HCT116 (cell line): ENCODE measurements around the gene KIF13A. TPM values are rescaled to one million over a fixed set of nuclear protein-coding genes. Genes with fewer than 3 reads are reported as not detected.
"Not testable (repeated sequence)": the region's sequence is repeated elsewhere in the genome, so short reads cannot be mapped to it uniquely, and the experiment has no call there.

Experiments
- ATAC-seq: fragments of 200-7000 bp; cut with Tn5 transposase; 2 replicates; pipeline ENCODE4 v1.9.1; 2020; ENCODE audit warnings: mild to moderate bottlenecking, moderate library complexity
- BruUV-seq: library from RNA; stranded (reverse); fragments of 400-500 nt; replicated peaks from 2 replicates; lab custom pipeline; 2021; lab: Mats Ljungman, UMichigan
- CTCF ChIA-PET: fragments of 300-600 bp; sonication (Branson Sonifier 250); formaldehyde crosslinking; loops from one replicate; lab custom pipeline; 2021; ENCODE audit warnings: antibody characterized with exemption; lab: Charles Lee
- POLR2A ChIA-PET: fragments of 300-600, 350-600 bp; sonication (Branson Sonifier 250); formaldehyde crosslinking; loops from one replicate; lab custom pipeline; 2021; ENCODE audit warnings: antibody characterized with exemption; lab: Charles Lee
- RAD21 ChIA-PET, 2 experiments: fragments of 300-600 bp; sonication (Branson Sonifier 250); formaldehyde crosslinking; loops; one replicate each; lab custom pipeline; 2023; ENCODE audit warnings: low total read pairs in 2 of 2; ENCODE audit not compliant: uncharacterized antibody in 2 of 2, unreplicated experiment in 2 of 2, low non-redundant PET in 1 of 2; lab: Charles Lee
- DNase-seq: peaks from one replicate; pipeline ENCODE4 v3.0.0-alpha.2; 2010; ENCODE audit warnings: low read depth, low spot score
- H2AFZ ChIP-seq: fragments of 200-600 bp; shearing (Covaris generic), sonication (generic); 2 replicates; pipeline ENCODE4 v1.6.1; 2017; ENCODE audit warnings: low read depth, mixed run types, mixed read lengths, antibody characterized with exemption, low read length; ENCODE audit not compliant: poor library complexity, severe bottlenecking
- H3K27ac ChIP-seq: 2 replicates; pipeline ENCODE4 v1.5.1; 2012; ENCODE audit warnings: low read depth, low read length
- H3K27me3 ChIP-seq: fragments of 200-600 bp; sonication (generic); 2 replicates; pipeline ENCODE4 v1.6.1; 2016; ENCODE audit warnings: mixed run types, low read length, mixed read lengths; ENCODE audit not compliant: insufficient read depth
- H3K36me3 ChIP-seq, 2 experiments: fragments of 200-500 bp in 1 of 2; fragments of 200-600 bp in 1 of 2; sonication (Bioruptor generic) in 1 of 2; sonication (generic) in 1 of 2; 2 replicates each; pipeline versions ENCODE4 v1.5.1 to v1.6.1; 2014 to 2016; ENCODE audit warnings: low read length in 2 of 2, inconsistent platforms in 1 of 2, mixed read lengths in 1 of 2, mixed run types in 1 of 2; ENCODE audit not compliant: insufficient read depth in 2 of 2, control insufficient read depth in 1 of 2
- H3K4me1 ChIP-seq, 2 experiments: fragments of 200-600 bp in 1 of 2; sonication (generic) in 1 of 2; 2 replicates each; pipeline versions ENCODE4 v1.5.1 to v1.6.1; 2012 to 2017; ENCODE audit warnings: low read length in 2 of 2, inconsistent platforms in 1 of 2, mild to moderate bottlenecking in 1 of 2, mixed read lengths in 1 of 2, mixed run types in 1 of 2, moderate library complexity in 1 of 2; ENCODE audit not compliant: insufficient read depth in 2 of 2, control insufficient read depth in 1 of 2
- H3K4me2 ChIP-seq: fragments of 200-600 bp; sonication (generic); 2 replicates; pipeline ENCODE4 v1.6.1; 2017; ENCODE audit warnings: mixed run types, low read length, mixed read lengths
- H3K4me3 ChIP-seq, 2 experiments: fragments of 200-600 bp in 1 of 2; sonication (generic) in 1 of 2; replicated peaks in 1 of 2; 2 replicates each; pipeline ENCODE4 v1.5.1; 2011 to 2016; ENCODE audit warnings: low read length in 2 of 2, control low read depth in 1 of 2, low read depth in 1 of 2, mild to moderate bottlenecking in 1 of 2, mixed read lengths in 1 of 2, mixed run types in 1 of 2
- H3K79me2 ChIP-seq: fragments of 200-600 bp; sonication (generic); 2 replicates; pipeline ENCODE4 v1.6.1; 2017; ENCODE audit warnings: mild to moderate bottlenecking, mixed run types, low read length, moderate library complexity, mixed read lengths; ENCODE audit not compliant: insufficient read depth
- H3K9ac ChIP-seq: fragments of 200-600 bp; sonication (generic); 2 replicates; pipeline ENCODE4 v1.6.1; 2016; ENCODE audit warnings: low read length, mixed read lengths
- H3K9me2 ChIP-seq: fragments of 200-600 bp; sonication (generic), shearing (Covaris generic); 2 replicates; pipeline ENCODE4 v1.6.1; 2017; ENCODE audit warnings: mixed run types, mild to moderate bottlenecking, moderate library complexity; ENCODE audit not compliant: insufficient read depth
- H3K9me3 ChIP-seq, 2 experiments: fragments of 200-500 bp in 1 of 2; fragments of 200-600 bp in 1 of 2; sonication (Bioruptor generic) in 1 of 2; sonication (generic) in 1 of 2; 2 replicates each; pipeline ENCODE4 v1.6.1; 2014 to 2017; ENCODE audit warnings: low read length in 2 of 2, mixed read lengths in 2 of 2, inconsistent platforms in 1 of 2, low read depth in 1 of 2, mild to moderate bottlenecking in 1 of 2, mixed run types in 1 of 2, moderate library complexity in 1 of 2; ENCODE audit not compliant: control insufficient read depth in 1 of 2, insufficient read depth in 1 of 2
- H4K20me1 ChIP-seq: fragments of 200-600 bp; sonication (generic), shearing (Covaris generic); 2 replicates; pipeline ENCODE4 v1.6.1; 2017; ENCODE audit warnings: mixed run types, mild to moderate bottlenecking, moderate library complexity; ENCODE audit not compliant: insufficient read depth
- RAD21 ChIP-seq: IDR thresholded peaks from 2 replicates; pipeline ENCODE4 v1.6.1; 2012; ENCODE audit warnings: low read depth, mild to moderate bottlenecking
- REST ChIP-seq: IDR thresholded peaks from 2 replicates; pipeline ENCODE4 v1.6.1; 2012; ENCODE audit warnings: low read depth
- ZBTB33 ChIP-seq: IDR thresholded peaks from 2 replicates; pipeline ENCODE4 v1.6.1; 2011; ENCODE audit warnings: mild to moderate bottlenecking, low read length, moderate library complexity; ENCODE audit not compliant: insufficient replicate concordance; ENCODE audit errors: extremely low read depth
- intact Hi-C: fragments of 100-400 bp; cut with micrococcal nuclease; formaldehyde crosslinking; loops from 2 replicates; pipeline ENCODE4 v1.10.0; 2022
- total RNA-seq: library from RNA; stranded (reverse); gene quantifications from one replicate; pipeline ENCODE4 v1.2.1, GENCODE V29; 2021; ENCODE audit not compliant: unreplicated experiment

The KIF13A gene
- total RNA-seq, 1 experiment from 2014 or later, result 23.1 TPM

- Histone ChIP-seq H3K36me3 (no peaks in the 10 kb centered on the region; a peak in 1 of 4 replicates), H3K27me3 (no peaks in the 10 kb centered on the region), H3K9ac (no peak overlapping the region), H3K9me3 (no peaks in the 10 kb centered on the region), H3K4me2 (no peak overlapping the region), H2AFZ (no peak overlapping the region), H4K20me1 (no peaks in the 10 kb centered on the region), H3K4me1 (no peaks in the 10 kb centered on the region), H3K9me2 (no peaks in the 10 kb centered on the region), H3K27ac (no peak overlapping the region), H3K79me2 (no peaks in the 10 kb centered on the region), H3K4me3 (no peak overlapping the region)
- ChIA-PET POLR2A (no interaction called here), RAD21 (no interaction called here), CTCF (no interaction called here)
- no peak for ATAC-seq
- no TSS peak for BruUV-seq
- intact Hi-C loops, result no loop called here
- DNase-seq, result no peak
- no peak for TF ChIP-seq ZBTB33
- peak; percentile 36; the same call in 1 of the 2 replicates for TF ChIP-seq RAD21
- TF ChIP-seq REST, result no peak
These were observed 141.8 kb downstream of the KIF13A start for GRCh38 chr6:17845598-17845997.

DNA sequence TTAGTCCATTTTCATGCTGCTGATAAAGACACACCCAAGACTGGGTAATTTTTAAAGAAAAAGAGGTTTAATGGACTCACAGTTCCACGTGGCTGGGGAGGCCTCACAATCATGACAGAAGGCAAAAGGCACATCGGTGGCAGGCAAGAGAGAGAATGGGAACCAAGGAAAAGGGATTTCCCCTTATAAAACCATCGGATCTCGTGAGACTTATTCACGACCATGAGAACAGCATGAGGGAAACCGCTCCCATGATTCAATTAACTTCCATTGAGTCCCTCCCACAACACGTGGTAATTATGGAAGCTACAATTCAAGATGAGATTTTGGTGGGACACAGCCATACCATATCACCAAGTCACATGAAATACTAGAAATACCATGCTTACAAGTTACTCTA lies 142.5 kb downstream of the KIF13A start:
- H3K9ac ChIP-seq, H3K9me2 ChIP-seq, H3K4me2 ChIP-seq, H4K20me1 ChIP-seq, H3K9me3 ChIP-seq, H3K4me1 ChIP-seq, CTCF ChIA-PET, POLR2A ChIA-PET, DNase-seq, ATAC-seq, H2AFZ ChIP-seq, BruUV-seq, H3K4me3 ChIP-seq, RAD21 ChIA-PET, H3K36me3 ChIP-seq, H3K79me2 ChIP-seq, H3K27me3 ChIP-seq, intact Hi-C loops, H3K27ac ChIP-seq: not testable (repeated sequence)
